HEK293 (cell line): ENCODE measurements around the gene TCF7L1.
"Not testable (repeated sequence)": the region's sequence is repeated elsewhere in the genome, so short reads cannot be mapped to it uniquely, and the experiment has no call there.

ENCODE experiments used
- CTCF ChIA-PET: fragments of 350-600 bp; formaldehyde crosslinking; extraction: SDS; loops from one replicate; lab custom pipeline; 2021; ENCODE audit warnings: antibody characterized with exemption; lab: Yijun Ruan, JAX
- POLR2A ChIA-PET: fragments of 300-600 bp; formaldehyde crosslinking; extraction: SDS; loops from one replicate; lab custom pipeline; 2020; ENCODE audit warnings: antibody characterized with exemption, inconsistent platforms; lab: Yijun Ruan, JAX
- H3K27ac ChIP-seq: fragments of 200-500 bp; sonication (Bioruptor generic); 2 replicates; pipeline ENCODE4 v1.5.1; 2014; ENCODE audit warnings: low read depth, low read length, control low read depth, inconsistent platforms; ENCODE audit errors: extremely low read depth
- H3K36me3 ChIP-seq, 2 experiments: fragments of 200-500 bp in 1 of 2; sonication (Bioruptor generic) in 1 of 2; 1 replicate in 1 of 2; 2 replicates in 1 of 2; pipeline ENCODE4 v1.5.1; 2014 to 2017; ENCODE audit warnings: inconsistent platforms in 2 of 2, low read length in 2 of 2; ENCODE audit not compliant: control insufficient read depth in 2 of 2, insufficient read depth in 1 of 2
- H3K4me1 ChIP-seq: fragments of 200-500 bp; sonication (Bioruptor generic); 2 replicates; pipeline ENCODE4 v1.5.1; 2014; ENCODE audit warnings: mild to moderate bottlenecking, low read length, inconsistent platforms; ENCODE audit not compliant: control insufficient read depth, insufficient read depth
- H3K4me3 ChIP-seq: 2 replicates; pipeline ENCODE4 v1.5.1; 2011; ENCODE audit warnings: low read depth, mild to moderate bottlenecking, control low read depth, low read length, moderate library complexity
- H3K9me3 ChIP-seq: fragments of 200-500 bp; sonication (Bioruptor generic); 2 replicates; pipeline ENCODE4 v1.5.1; 2014; ENCODE audit warnings: low read depth, low read length, inconsistent platforms; ENCODE audit not compliant: control insufficient read depth, insufficient read depth
- BCL11A ChIP-seq: fragments of 450-650 bp; formaldehyde crosslinking; IDR thresholded peaks from 2 replicates; pipeline ENCODE4 v1.5.1; 2016; ENCODE audit warnings: low read depth, missing biosample characterization, missing genetic modification characterization
- ZBTB1 ChIP-seq: fragments of 450-650 bp; formaldehyde crosslinking; IDR thresholded peaks from 2 replicates; pipeline ENCODE4 v1.5.1; 2016; ENCODE audit warnings: missing biosample characterization, missing genetic modification characterization
- ZBTB17 ChIP-seq: fragments of 450-650 bp; formaldehyde crosslinking; IDR thresholded peaks from 2 replicates; pipeline ENCODE4 v1.5.1; 2016; ENCODE audit warnings: missing biosample characterization, missing genetic modification characterization
- ZBTB48 ChIP-seq: fragments of 450-650 bp; formaldehyde crosslinking; IDR thresholded peaks from 2 replicates; pipeline ENCODE4 v1.5.1; 2016; ENCODE audit warnings: missing biosample characterization, missing genetic modification characterization
- ZNF2 ChIP-seq: fragments of 450-650 bp; formaldehyde crosslinking; IDR thresholded peaks from 2 replicates; pipeline ENCODE4 v1.5.1; 2016; ENCODE audit warnings: missing biosample characterization, missing genetic modification characterization
- ZNF292 ChIP-seq: fragments of 450-650 bp; formaldehyde crosslinking; IDR thresholded peaks from 2 replicates; pipeline ENCODE4 v1.5.1; 2016; ENCODE audit warnings: low read depth, missing biosample characterization, missing genetic modification characterization, borderline replicate concordance
- ZNF394 ChIP-seq: fragments of 450-650 bp; formaldehyde crosslinking; IDR thresholded peaks from 2 replicates; pipeline ENCODE4 v1.5.1; 2016; ENCODE audit warnings: missing biosample characterization, missing genetic modification characterization, mild to moderate bottlenecking, moderate library complexity, borderline replicate concordance
- ZNF416 ChIP-seq: fragments of 450-650 bp; formaldehyde crosslinking; IDR thresholded peaks from 2 replicates; pipeline ENCODE4 v1.5.1; 2016; ENCODE audit warnings: missing biosample characterization, missing genetic modification characterization
- ZNF48 ChIP-seq: fragments of 450-650 bp; formaldehyde crosslinking; IDR thresholded peaks from 2 replicates; pipeline ENCODE4 v1.5.1; 2016; ENCODE audit warnings: missing biosample characterization, missing genetic modification characterization
- ZNF514 ChIP-seq: fragments of 450-650 bp; formaldehyde crosslinking; IDR thresholded peaks from 2 replicates; pipeline ENCODE4 v1.5.1; 2016; ENCODE audit warnings: missing biosample characterization, missing genetic modification characterization
- ZNF555 ChIP-seq: fragments of 450-650 bp; formaldehyde crosslinking; conservative IDR thresholded peaks from 2 replicates; pipeline ENCODE4 v1.5.1; 2017; ENCODE audit warnings: missing biosample characterization, mild to moderate bottlenecking, missing genetic modification characterization, inconsistent platforms
- ZNF561 ChIP-seq: fragments of 450-650 bp; IDR thresholded peaks from 2 replicates; pipeline ENCODE4 v1.5.1; 2018; ENCODE audit warnings: missing biosample characterization, missing genetic modification characterization, borderline replicate concordance
- ZNF600 ChIP-seq: fragments of 450-650 bp; formaldehyde crosslinking; IDR thresholded peaks from 2 replicates; pipeline ENCODE4 v1.5.1; 2016; ENCODE audit warnings: missing biosample characterization, missing genetic modification characterization
- ZNF664 ChIP-seq: fragments of 450-650 bp; formaldehyde crosslinking; IDR thresholded peaks from 2 replicates; pipeline ENCODE4 v1.5.1; 2016; ENCODE audit warnings: missing biosample characterization, missing genetic modification characterization
- ZSCAN16 ChIP-seq: fragments of 450-650 bp; formaldehyde crosslinking; IDR thresholded peaks from 2 replicates; pipeline ENCODE4 v1.5.1; 2016; ENCODE audit warnings: missing biosample characterization, missing genetic modification characterization
- TF ChIP-seq, protein P1 (sequence below): fragments of 450-650 bp; formaldehyde crosslinking; IDR thresholded peaks from 2 replicates; pipeline ENCODE4; 2016; ENCODE audit warnings: missing biosample characterization, missing genetic modification characterization
- TF ChIP-seq, protein P2 (sequence below): fragments of 450-650 bp; formaldehyde crosslinking; IDR thresholded peaks from 2 replicates; pipeline ENCODE4 v1.5.1; 2016; ENCODE audit warnings: missing biosample characterization, missing genetic modification characterization
- TF ChIP-seq, protein P3 (sequence below): fragments of 450-650 bp; formaldehyde crosslinking; IDR thresholded peaks from 2 replicates; pipeline ENCODE4 v1.5.1; 2016; ENCODE audit warnings: missing biosample characterization, missing genetic modification characterization
- TF ChIP-seq, protein P4 (sequence below): fragments of 450-650 bp; formaldehyde crosslinking; IDR thresholded peaks from 2 replicates; pipeline ENCODE4 v1.5.0; 2017; ENCODE audit warnings: missing biosample characterization, missing genetic modification characterization, borderline replicate concordance

Gene TCF7L1

DNA sequence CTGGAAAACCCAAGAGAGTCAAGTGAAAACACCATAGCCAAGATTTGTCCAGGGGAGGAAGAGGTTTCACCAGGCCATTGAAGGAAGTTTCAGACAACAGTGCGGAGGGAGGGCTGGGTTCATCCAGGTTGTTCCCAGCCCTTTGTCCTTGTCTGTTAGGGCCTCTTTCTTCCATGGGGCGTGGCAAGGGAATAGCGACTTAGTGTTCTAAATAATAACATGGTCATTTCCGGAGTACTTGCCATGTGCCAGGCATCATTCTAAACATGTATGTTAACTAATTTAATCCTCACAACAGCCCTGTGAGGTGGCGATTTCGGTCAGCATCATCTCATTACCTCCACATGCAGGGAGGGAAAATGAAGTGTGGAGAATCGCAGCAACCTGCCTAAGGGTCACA is 77.3 kb downstream of the TCF7L1 start:
- ChIA-PET CTCF (interaction anchor here (1.0 kb wide), 2 partner anchors 17 to 56 kb away, joined by 3 to 4 read pairs; no protein-coding TSS in a partner anchor), POLR2A (no interaction called here)
- peaks cover 4% of the 10 kb centered on the region; the same call in 1 of the 2 replicates for H3K4me1 ChIP-seq
- H3K9me3 ChIP-seq, result no peaks in the 10 kb centered on the region
- H3K27ac ChIP-seq, result no peak overlapping the region
- H3K4me3 ChIP-seq, result no peak overlapping the region
- no peaks in the 10 kb centered on the region for H3K36me3 ChIP-seq
- TF ChIP-seq ZBTB1 (tag by site-specific recombination), result no peak
- TF ChIP-seq, protein P1, sequence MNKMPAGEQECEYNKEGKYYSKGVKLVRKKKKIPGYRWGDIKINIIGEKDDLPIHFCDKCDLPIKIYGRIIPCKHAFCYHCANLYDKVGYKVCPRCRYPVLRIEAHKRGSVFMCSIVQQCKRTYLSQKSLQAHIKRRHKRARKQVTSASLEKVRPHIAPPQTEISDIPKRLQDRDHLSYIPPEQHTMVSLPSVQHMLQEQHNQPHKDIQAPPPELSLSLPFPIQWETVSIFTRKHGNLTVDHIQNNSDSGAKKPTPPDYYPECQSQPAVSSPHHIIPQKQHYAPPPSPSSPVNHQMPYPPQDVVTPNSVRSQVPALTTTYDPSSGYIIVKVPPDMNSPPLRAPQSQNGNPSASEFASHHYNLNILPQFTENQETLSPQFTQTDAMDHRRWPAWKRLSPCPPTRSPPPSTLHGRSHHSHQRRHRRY, result no peak
- TF ChIP-seq ZSCAN16 (tag by site-specific recombination), result no peak
- no peak for TF ChIP-seq ZNF394
- TF ChIP-seq ZNF600 (tag by site-specific recombination), result no peak
- no peak for TF ChIP-seq ZNF514 (tag by site-specific recombination)
- TF ChIP-seq ZNF416 (tag by site-specific recombination), result no peak
- TF ChIP-seq BCL11A (tag by site-specific recombination), result no peak
- TF ChIP-seq ZNF292 (tag by site-specific recombination), result no peak
- TF ChIP-seq ZNF555 (tag by site-specific recombination), result no peak
- TF ChIP-seq, all 188 proteins: peak for 0

DNA sequence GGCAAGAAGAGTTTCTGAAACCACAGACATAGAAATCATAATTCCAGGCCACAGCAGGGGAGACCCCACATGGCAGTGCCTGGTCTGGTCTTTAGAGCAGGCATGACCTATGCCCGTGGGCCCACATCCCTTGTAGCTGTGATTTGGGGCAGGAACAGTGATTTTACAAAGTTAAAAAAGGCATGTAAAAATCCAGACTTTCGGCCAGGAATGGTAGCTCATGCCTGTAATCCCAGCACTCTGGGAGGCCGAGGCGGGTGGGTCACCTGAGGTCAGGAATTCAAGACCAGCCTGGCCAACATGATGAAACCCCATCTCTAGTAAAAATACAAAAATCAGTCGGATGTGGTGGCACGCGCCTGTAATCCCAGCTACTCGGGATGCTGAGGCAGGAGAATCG is 78.4 kb downstream of the TCF7L1 start:
- ChIA-PET POLR2A (interaction anchor here (0.9 kb wide), 1 partner anchor 129 kb away, joined by 3 read pairs; no protein-coding TSS in a partner anchor), CTCF (interaction anchor here (0.6 to 1.0 kb wide), 3 partner anchors 16 to 55 kb away, joined by 3 to 4 read pairs (median 4); no protein-coding TSS in a partner anchor)
- not testable (repeated sequence) for H3K4me3 ChIP-seq, H3K27ac ChIP-seq, H3K9me3 ChIP-seq, H3K36me3 ChIP-seq
- H3K4me1 ChIP-seq, result peaks cover 11% of the 10 kb centered on the region

DNA sequence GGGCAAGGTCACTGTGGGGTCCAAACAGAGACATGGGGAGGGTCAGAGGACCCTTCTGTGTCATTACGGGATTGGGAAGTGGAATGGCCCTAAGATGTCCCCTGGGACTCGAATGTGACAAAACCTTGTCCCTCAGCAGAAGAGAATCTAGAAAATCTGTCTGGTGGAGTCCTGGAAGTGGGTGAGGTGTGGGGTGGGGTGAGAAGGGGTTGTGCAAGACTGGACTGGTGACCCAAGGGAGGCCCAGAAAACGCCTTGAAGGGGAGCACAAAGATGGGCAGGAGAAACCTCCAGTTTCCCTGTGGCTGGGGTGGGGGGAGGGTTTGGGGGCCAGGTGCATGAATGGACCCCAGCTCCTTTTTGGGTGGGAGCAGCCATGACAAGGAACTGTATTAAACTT is 79.6 kb downstream of the TCF7L1 start:
- CTCF ChIA-PET, result no interaction called here
- H3K36me3 ChIP-seq, result no peaks in the 10 kb centered on the region
- POLR2A ChIA-PET, result no interaction called here
- no peak for TF ChIP-seq ZNF561 (tag by site-specific recombination)
- TF ChIP-seq, protein P2, sequence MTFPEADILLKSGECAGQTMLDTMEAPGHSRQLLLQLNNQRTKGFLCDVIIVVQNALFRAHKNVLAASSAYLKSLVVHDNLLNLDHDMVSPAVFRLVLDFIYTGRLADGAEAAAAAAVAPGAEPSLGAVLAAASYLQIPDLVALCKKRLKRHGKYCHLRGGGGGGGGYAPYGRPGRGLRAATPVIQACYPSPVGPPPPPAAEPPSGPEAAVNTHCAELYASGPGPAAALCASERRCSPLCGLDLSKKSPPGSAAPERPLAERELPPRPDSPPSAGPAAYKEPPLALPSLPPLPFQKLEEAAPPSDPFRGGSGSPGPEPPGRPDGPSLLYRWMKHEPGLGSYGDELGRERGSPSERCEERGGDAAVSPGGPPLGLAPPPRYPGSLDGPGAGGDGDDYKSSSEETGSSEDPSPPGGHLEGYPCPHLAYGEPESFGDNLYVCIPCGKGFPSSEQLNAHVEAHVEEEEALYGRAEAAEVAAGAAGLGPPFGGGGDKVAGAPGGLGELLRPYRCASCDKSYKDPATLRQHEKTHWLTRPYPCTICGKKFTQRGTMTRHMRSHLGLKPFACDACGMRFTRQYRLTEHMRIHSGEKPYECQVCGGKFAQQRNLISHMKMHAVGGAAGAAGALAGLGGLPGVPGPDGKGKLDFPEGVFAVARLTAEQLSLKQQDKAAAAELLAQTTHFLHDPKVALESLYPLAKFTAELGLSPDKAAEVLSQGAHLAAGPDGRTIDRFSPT (tag by site-specific recombination), result no peak
- TF ChIP-seq, all 188 proteins: peak for 0
- H3K4me3 ChIP-seq, result no peak overlapping the region
- H3K9me3 ChIP-seq, result no peaks in the 10 kb centered on the region
- H3K4me1 ChIP-seq, result peaks cover 11% of the 10 kb centered on the region
- H3K27ac ChIP-seq, result no peak overlapping the region

DNA sequence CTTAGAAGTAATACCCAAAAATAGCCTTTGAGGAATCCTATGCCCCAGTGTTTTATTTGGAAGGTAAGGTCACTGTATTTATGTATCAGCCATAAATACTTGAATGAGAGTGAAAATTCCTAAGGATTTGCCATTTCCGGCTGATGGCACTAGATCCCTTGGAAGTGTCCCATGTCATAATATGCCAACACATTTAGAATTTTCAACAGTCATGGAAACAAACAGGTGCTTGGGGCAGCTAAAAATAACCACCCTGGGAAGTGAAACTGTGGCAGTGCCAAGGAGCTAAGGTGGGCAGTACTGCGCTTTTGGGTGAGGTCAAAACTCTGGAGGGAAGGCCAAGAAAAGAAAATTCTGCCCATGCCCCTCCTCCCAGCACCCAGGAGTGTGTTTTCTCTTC is 80.2 kb downstream of the TCF7L1 start:
- H3K36me3 ChIP-seq, result no peaks in the 10 kb centered on the region
- H3K9me3 ChIP-seq, result no peaks in the 10 kb centered on the region
- POLR2A ChIA-PET, result no interaction called here
- no peak overlapping the region for H3K4me3 ChIP-seq
- TF ChIP-seq, protein P3, sequence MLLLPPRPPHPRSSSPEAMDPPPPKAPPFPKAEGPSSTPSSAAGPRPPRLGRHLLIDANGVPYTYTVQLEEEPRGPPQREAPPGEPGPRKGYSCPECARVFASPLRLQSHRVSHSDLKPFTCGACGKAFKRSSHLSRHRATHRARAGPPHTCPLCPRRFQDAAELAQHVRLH (tag by site-specific recombination), result no peak
- TF ChIP-seq ZBTB48 (tag by site-specific recombination) (no peak), ZBTB17 (tag by site-specific recombination) (no peak), ZNF2 (tag by site-specific recombination) (no peak), ZNF664 (tag by site-specific recombination) (no peak), ZNF48 (tag by site-specific recombination) (no peak)
- TF ChIP-seq, protein P4, sequence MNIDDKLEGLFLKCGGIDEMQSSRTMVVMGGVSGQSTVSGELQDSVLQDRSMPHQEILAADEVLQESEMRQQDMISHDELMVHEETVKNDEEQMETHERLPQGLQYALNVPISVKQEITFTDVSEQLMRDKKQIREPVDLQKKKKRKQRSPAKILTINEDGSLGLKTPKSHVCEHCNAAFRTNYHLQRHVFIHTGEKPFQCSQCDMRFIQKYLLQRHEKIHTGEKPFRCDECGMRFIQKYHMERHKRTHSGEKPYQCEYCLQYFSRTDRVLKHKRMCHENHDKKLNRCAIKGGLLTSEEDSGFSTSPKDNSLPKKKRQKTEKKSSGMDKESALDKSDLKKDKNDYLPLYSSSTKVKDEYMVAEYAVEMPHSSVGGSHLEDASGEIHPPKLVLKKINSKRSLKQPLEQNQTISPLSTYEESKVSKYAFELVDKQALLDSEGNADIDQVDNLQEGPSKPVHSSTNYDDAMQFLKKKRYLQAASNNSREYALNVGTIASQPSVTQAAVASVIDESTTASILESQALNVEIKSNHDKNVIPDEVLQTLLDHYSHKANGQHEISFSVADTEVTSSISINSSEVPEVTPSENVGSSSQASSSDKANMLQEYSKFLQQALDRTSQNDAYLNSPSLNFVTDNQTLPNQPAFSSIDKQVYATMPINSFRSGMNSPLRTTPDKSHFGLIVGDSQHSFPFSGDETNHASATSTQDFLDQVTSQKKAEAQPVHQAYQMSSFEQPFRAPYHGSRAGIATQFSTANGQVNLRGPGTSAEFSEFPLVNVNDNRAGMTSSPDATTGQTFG (tag by site-specific recombination), result no peak
- H3K4me1 ChIP-seq, result peaks cover 11% of the 10 kb centered on the region
- H3K27ac ChIP-seq, result no peak overlapping the region
- CTCF ChIA-PET, result no interaction called here
